Fibroblast of gingiva (primary cell): Measurements from ENCODE around the gene KRT14.
A peak's percentile ranks its signal among the peaks of the same experiment; 100 is the strongest.
"Not testable (repeated sequence)": the region's sequence is repeated elsewhere in the genome, so short reads cannot be mapped to it uniquely, and the experiment has no call there.

Source experiments
- DNase-seq: peaks from one replicate; pipeline ENCODE4 v3.0.0-alpha.2; 2011; ENCODE audit warnings: low read depth

The KRT14 gene

GRCh38 chr17:41579484-41580243 lies 7.0 kb downstream of the KRT14 start:
- peak; percentile 42 for DNase-seq

GRCh38 chr17:41578971-41579370 lies 7.7 kb downstream of the KRT14 start:
- DNase-seq = no peak

DNA sequence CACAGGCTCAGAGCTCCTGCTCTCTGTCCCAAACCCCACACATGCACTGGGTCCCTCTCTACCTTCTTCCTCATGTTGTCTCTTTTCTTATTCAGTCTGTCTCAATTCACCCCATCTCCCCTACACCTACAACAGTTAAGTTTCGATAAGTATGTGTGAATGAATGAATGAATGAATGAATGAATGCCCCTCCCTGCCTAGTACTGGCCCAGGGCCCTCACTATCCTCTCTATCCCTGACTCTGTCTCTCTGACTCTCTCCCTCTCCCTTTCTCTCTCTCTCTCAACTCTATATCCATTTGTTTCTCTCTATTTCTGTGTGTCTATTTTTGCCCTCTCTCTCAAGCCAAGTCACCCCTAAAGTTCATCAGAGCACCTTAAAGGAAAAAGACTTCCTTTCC lies 8.2 kb downstream of the KRT14 start:
- no peak for DNase-seq

DNA sequence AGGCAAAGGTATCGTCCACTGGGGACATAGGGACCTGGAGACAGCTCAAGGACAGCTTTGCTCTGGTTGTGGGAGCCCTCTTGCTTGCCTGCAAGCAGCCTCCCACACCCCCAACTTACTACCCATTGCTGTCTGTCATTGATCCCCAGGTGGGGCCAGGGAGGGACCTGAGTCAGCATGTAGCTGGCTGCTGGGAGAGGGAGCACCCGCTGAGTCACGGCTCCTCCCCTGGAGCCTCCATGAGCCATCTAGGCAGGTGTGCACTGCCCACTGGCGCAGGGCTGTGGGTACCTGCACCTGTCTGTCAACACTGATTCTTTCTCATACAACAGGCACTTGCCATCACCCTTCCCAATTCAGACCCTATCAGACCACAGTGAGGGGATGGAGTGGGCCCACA lies 10.0 kb downstream of the KRT14 start:
- DNase-seq = not testable (repeated sequence)

GRCh38 chr17:41575336-41575735 lies 11.4 kb downstream of the KRT14 start:
- no peak for DNase-seq

DNA sequence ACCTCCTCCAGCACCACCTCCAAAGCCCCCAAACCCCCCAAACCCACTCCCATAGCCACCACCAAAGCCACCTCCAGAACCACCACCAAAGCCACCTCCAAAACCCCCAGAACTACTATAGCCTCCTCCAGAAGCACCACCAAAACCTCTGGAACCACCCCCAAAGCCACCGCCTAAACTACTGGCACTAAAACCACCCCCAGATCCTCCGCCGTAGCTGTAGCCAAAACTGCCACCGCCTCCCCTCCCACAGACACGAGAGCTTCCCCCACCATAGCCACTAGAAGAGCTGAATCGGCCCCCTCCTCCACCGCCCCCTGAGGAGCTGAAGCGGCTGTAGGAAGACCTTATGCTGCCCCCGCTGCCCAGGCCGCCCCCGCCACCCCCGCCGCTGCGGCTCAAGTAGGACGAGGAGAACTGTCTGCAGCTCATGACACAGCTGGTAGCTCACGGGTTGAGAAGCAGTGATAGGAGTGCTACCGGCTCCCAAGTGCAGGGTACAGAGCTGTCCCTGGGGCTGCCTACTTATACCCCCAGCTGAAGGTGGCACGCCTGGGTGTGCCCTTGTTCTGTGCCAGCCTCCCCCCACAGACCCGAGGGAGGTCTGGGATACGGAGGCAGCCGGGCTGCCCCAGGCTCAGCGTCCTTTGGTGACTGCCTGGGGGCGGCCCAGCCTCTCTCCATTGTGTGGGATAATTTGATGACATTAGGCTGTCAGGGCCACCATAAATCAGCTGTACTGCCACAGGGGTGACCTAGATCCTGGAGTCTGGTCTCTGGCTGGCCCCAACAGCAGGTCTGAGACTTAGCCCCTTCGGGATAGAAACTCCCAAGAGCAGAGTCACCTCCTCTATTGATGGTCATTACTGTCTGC lies 14.9 kb downstream of the KRT14 start, which contains the start of gene KRT9:
Gene KRT9, minus strand, starts transcription at position 499 of the 874 bp plus-strand sequence. Its CDS starts 67 bp downstream, at position 432.
- DNase-seq = no peak

DNA sequence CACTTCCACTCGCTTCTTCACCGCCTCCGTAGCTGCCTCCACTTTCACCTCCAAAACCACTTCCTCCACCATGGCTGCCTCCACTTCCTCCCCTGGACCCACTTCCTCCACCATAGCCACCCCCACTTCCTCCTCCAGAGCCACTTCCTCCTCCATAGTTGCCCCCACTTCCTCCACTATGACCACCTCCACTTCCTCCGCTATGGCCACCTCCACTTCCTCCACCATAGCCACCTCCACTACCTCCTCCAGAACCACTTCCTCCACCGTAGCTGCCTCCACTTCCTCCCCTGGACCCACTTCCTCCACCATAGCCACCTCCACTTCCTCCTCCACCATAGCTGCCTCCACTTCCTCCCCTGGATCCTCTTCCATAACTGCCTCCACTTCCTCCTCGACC lies 19.4 kb downstream of the KRT14 start:
- DNase-seq = no peak

GRCh38 chr17:41565338-41565737 lies 21.4 kb downstream of the KRT14 start:
- DNase-seq = no peak

GRCh38 chr17:41563607-41564170 lies 23.0 kb downstream of the KRT14 start:
- no peak for DNase-seq

DNA sequence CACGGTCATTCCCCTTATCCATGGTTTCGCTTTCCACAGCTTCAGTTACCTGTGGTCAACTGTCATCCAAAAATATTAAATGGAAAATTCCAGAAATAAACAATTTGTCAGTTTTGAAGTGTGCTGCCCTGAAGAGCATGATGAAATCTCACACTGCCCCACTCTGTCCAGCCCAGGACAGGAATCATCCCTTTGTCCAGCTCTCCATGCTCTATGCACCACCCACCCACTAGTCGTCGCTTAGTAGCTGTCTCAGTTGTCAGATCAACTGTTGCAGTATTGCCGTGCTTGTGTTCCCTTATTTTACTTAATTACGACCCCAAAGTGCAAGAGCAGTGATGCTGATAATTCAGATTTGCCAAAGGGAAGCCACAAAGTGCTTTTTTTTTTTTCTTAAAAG lies 25.1 kb downstream of the KRT14 start:
- no peak for DNase-seq

DNA sequence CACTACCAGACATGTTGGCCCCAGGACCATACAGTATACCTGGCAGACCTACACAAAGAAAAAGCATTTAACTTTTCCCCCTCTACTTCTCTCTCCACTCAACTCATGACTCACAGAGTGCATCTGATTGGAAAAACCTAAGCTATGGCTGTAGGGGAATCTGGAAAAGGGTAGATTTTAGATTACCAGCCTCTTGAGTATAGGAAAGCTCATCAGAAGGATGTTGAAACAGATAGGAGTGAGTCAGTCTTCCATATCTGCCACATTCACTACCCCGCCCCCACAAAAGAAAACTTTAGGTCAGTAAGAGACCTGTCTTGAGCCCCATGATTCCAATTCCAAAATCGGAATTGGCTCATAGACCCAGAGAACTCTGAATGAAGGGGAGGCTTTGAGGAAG lies 27.1 kb downstream of the KRT14 start:
- no peak for DNase-seq

GRCh38 chr17:41556931-41557330 lies 29.8 kb downstream of the KRT14 start:
- DNase-seq = no peak

GRCh38 chr17:41556306-41556705 lies 30.4 kb downstream of the KRT14 start:
- DNase-seq = no peak

GRCh38 chr17:41555105-41555887 lies 31.4 kb downstream of the KRT14 start:
- DNase-seq = no peak

GRCh38 chr17:41553987-41554680 lies 32.6 kb downstream of the KRT14 start:
- no peak for DNase-seq

- DNase-seq = no peak
Measured at GRCh38 chr17:41553176-41553575, 33.5 kb downstream of the KRT14 start.

DNA sequence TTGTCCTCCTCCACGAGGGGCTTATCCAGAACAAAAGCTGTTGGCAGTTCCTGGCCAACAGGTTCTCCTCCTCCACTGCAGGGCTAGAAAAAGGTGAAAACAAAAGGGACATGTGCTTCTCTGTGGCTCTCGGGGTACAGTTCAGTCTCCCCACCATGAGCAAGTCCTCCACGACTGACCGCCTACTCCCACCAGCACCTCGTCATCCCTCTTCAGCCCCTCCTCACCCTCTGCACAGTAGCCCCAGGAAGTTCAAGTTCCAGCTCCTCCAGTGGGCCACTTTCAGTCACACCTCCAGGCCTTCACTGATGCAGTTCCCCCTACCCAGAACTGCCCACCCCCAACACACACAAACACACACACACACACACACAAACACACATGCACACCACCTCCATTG lies 34.2 kb downstream of the KRT14 start:
- no peak for DNase-seq

GRCh38 chr17:41551365-41551764 lies 35.3 kb downstream of the KRT14 start:
- no peak for DNase-seq

GRCh38 chr17:41549596-41550039 lies 37.1 kb downstream of the KRT14 start:
- DNase-seq = no peak

DNA sequence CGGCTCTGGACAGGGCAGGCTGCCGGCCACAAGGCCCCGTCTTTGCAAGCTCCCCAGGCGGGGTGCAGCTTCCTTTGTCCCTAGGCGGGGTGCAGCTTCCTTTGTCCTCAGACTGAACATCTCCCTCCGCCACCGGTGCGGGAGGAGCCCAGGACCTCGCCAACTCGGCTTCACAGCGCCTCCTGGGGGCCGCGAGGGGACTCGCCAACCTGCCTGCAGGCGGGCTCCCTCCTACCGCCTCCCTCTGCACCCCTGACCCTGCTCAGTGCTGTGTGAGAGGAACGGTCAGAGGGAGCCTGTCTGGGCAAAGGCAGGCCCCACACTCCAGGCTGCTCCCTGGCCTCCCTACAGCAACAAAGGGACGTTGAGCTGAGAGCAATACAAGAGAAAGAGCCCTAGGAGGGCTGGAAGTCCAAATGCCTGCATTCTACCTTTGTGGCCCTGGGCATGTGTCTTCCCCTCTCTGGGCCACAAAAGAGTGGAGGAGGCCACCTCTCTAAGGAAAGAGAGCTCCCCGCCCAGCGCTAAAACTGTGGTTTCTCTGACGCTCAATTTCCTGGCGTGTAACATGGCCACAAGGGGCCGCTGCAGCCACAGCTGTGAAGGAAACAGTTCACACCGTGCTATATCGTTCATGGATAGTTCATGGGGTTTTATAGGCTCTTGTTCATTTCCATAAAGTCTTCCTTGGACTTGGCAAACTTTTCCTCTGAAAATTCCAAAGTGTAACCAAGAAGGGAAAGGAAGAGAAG lies 37.7 kb downstream of the KRT14 start:
- DNase-seq = peak; percentile 72
